Esophagus muscularis mucosa (tissue), 4 donors: ENCODE data around the gene ANKRD28. TPM values are rescaled to one million over a fixed set of nuclear protein-coding genes. Genes with fewer than 3 reads are reported as not detected.

Experiments used
- DNase-seq: peaks from one replicate; pipeline ENCODE4 v3.0.0-alpha.2; 2017; ENCODE audit errors: extremely low spot score
- H3K27ac ChIP-seq, 4 donors: fragments of 200-600 bp; sonication (generic); replicated peaks in 1 of 4; 1 replicate in 3 of 4; 2 replicates in 1 of 4; pipeline ENCODE4 v1.5.1; 2016 to 2019; ENCODE audit warnings: mild to moderate bottlenecking in 1 of 4
- H3K27me3 ChIP-seq, 4 donors: fragments of 200-600 bp; sonication (generic); one replicate each; pipeline versions ENCODE4 v1.5.1 to v1.6.0; 2016 to 2019
- H3K36me3 ChIP-seq, 4 donors: fragments of 200-600 bp; sonication (generic); one replicate each; pipeline ENCODE4 v1.5.1; 2016 to 2019
- H3K4me1 ChIP-seq, 4 donors: fragments of 200-600 bp; sonication (generic); one replicate each; pipeline ENCODE4 v1.5.1; 2016 to 2019
- H3K4me3 ChIP-seq, 4 donors: fragments of 200-600 bp; sonication (generic); 1 replicate in 2 of 4; 2 replicates in 2 of 4; pipeline ENCODE4 v1.5.1; 2016 to 2019; ENCODE audit warnings: mild to moderate bottlenecking in 4 of 4, moderate library complexity in 1 of 4
- H3K9me3 ChIP-seq, 4 donors: fragments of 200-600 bp; sonication (generic); 1 replicate in 3 of 4; 2 replicates in 1 of 4; pipeline ENCODE4 v1.5.1; 2016 to 2019
- EP300 ChIP-seq: sonication (generic); formaldehyde crosslinking; IDR thresholded peaks from one replicate; pipeline ENCODE4 v1.6.1; 2017; ENCODE audit warnings: antibody characterized with exemption
- POLR2A ChIP-seq: fragments of 450-650 bp; IDR thresholded peaks from one replicate; pipeline ENCODE4 v1.6.1; 2017; ENCODE audit warnings: antibody characterized with exemption, moderate library complexity, mild to moderate bottlenecking, low read depth
- POLR2AphosphoS5 ChIP-seq, 2 donors: sonication (generic); formaldehyde crosslinking; IDR thresholded peaks; one replicate each; pipeline ENCODE4 v1.6.1; 2017; ENCODE audit warnings: antibody characterized with exemption in 2 of 2
- WGBS: methylation state at CpG from one replicate; pipeline ENCODE4 v1.1.5; 2018; 5-methylcytosine and 5-hydroxymethylcytosine counted together
- intact Hi-C: fragments of 100-400 bp; cut with DNase I; formaldehyde crosslinking; loops from one replicate; pipeline ENCODE4 v1.15.1; 2023
- total RNA-seq, 4 donors: library from RNA; depleted of rRNA; stranded (reverse); fragments of >200 nt; gene quantifications; one replicate each; pipeline versions ENCODE4 v1.1.0 to v1.2.1, GENCODE V29; 2016
- TF ChIP-seq, protein P1 (sequence below), 3 experiments: fragments of 200-600 bp in 2 of 3; fragments of 450-650 bp in 1 of 3; sonication (generic) in 2 of 3; IDR thresholded peaks; one replicate each; pipeline ENCODE4 v1.5.1; 2017 to 2019; ENCODE audit warnings: antibody characterized with exemption in 3 of 3, mild to moderate bottlenecking in 2 of 3, moderate library complexity in 1 of 3

Gene ANKRD28
- total RNA-seq, 4 donors from 2014 or later: 21.2 to 34.8 (median 26.9) TPM

DNA sequence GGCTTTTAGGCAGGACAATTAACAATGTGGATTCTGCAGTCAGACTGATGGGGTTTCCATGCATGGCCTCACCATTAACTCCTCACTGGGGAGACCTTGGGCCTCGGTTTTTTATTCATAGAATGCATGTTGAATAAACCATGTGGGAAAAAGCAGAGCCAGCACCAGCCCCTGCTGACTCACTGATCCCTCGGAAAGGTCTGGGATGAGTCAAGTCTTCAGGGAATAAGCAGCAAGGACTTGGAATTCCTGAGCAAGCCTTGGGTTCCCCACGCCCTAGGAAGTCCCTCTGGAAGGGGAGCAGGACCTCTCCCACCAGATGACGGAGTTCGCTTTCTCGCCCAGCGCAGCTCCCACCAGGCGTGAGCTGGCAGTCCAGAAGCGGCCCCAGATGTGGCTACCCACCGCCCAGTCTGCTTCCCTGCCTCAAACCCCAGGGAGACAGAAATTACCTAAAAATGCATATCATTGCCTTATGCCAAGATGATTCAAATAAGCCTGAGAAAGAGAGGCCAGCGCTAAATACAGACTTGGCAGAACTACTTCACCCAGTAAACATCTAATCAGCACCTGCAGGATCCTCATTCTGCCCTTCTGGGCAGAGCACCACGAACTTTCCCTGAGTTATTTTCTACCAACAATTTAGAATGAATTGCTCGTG is 150.8 kb downstream of the ANKRD28 start:
- no peak for DNase-seq
- Histone ChIP-seq H3K4me3 (peak overlapping the region in 3 of 4 donors; percentile 1 to 24 (median 2)), H3K27ac (peak overlapping the region; percentile 76 to 87 (median 81)), H3K27me3 (no peaks in the 10 kb centered on the region), H3K9me3 (no peaks in the 10 kb centered on the region), H3K4me1 (peaks cover 24 to 39% (median 37%) of the 10 kb centered on the region in 4 donors), H3K36me3 (peaks cover 0 to 15% (median 6%) of the 10 kb centered on the region in 4 donors)
- TF ChIP-seq EP300 (peak; percentile 42), POLR2A (no peak), POLR2AphosphoS5 (IDR thresholded peaks at IDR 0.05) (peak; percentile 40 to 61)
- TF ChIP-seq, protein P1, sequence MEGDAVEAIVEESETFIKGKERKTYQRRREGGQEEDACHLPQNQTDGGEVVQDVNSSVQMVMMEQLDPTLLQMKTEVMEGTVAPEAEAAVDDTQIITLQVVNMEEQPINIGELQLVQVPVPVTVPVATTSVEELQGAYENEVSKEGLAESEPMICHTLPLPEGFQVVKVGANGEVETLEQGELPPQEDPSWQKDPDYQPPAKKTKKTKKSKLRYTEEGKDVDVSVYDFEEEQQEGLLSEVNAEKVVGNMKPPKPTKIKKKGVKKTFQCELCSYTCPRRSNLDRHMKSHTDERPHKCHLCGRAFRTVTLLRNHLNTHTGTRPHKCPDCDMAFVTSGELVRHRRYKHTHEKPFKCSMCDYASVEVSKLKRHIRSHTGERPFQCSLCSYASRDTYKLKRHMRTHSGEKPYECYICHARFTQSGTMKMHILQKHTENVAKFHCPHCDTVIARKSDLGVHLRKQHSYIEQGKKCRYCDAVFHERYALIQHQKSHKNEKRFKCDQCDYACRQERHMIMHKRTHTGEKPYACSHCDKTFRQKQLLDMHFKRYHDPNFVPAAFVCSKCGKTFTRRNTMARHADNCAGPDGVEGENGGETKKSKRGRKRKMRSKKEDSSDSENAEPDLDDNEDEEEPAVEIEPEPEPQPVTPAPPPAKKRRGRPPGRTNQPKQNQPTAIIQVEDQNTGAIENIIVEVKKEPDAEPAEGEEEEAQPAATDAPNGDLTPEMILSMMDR (IDR thresholded peaks at IDR 0.05): no peak
- 26% methylated on average over 11 of the region's 13 CpGs for WGBS
- intact Hi-C loops: no loop called here

DNA sequence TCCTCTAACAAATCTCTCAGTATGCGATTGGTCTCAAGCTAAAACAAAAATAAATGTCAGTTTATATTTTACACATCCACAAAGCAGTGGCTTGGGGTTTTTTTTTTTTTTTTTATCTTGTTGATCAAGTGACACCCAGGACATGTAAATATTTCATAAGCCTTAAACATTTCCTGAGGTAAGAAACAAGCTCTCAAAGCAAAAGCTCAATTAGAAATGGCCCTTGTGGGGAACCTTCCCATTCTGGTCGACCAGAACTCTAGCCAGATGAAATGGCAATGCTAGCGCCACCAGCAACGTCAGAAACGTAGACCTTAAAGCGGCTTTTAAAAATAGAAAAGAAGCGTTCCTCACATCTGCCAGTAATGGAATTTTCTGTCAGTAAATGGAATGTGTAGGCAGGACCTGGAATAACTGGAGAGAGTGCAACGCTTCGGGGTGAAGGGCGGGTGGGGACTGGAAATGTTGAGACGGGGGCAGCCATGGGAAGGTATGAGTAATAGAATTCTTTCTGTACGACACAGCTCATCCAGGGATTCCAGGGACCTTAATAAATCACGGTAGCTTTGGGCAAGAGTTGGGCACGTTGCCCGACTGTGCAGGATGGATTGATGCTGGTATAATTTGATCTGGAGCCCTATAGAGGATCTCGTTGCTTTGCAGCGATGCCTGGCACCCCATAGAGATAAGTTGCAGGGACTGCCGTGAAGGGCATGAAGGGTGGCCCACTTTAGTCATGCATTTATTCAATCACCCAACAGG is 151.9 kb downstream of the ANKRD28 start:
- Histone ChIP-seq H3K36me3 (peaks cover 0 to 17% (median 7%) of the 10 kb centered on the region in 4 donors), H3K27ac (peak overlapping the region; percentile 76 to 87 (median 81)), H3K4me1 (peaks cover 24 to 39% (median 37%) of the 10 kb centered on the region in 4 donors), H3K9me3 (no peaks in the 10 kb centered on the region), H3K27me3 (no peaks in the 10 kb centered on the region), H3K4me3 (peak overlapping the region in 2 of 4 donors; percentile 2 to 30)
- 39% methylated on average over 18 of the region's 18 CpGs for WGBS
- peak; percentile 57 for DNase-seq
- intact Hi-C loops: no loop called here
- TF ChIP-seq EP300: peak; percentile 17
- TF ChIP-seq POLR2AphosphoS5 (IDR thresholded peaks at IDR 0.05): peak in 1 of 2 donors; percentile 68
- TF ChIP-seq, protein P1 (IDR thresholded peaks at IDR 0.05): no peak
- TF ChIP-seq POLR2A: no peak

DNA sequence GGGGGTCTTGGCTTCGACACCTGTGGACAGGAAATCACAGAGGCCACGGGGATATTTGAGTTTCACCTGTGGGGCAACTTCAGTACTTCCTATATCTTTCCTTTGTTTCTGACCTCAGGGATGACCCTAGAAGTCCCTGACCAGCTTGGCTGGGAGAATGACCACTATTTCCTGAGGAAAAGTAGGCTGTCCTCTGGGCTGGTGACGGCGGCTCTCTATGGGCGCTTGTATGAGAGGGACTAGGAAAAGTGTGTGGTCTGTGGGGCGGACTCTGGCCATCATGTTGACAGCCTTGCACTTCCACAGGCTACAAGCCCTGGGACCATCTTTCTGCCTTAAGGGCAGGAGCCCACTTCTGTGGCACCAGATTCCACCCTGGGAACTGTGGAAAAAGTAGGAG is 152.5 kb downstream of the ANKRD28 start:
- TF ChIP-seq POLR2A (no peak), POLR2AphosphoS5 (IDR thresholded peaks at IDR 0.05) (no peak), EP300 (no peak)
- no peak overlapping the region for H3K4me3 ChIP-seq
- H3K27ac ChIP-seq: peak overlapping the region; percentile 76 to 87 (median 81)
- H3K4me1 ChIP-seq: peaks cover 24 to 39% (median 37%) of the 10 kb centered on the region in 4 donors
- peaks cover 0 to 17% (median 7%) of the 10 kb centered on the region in 4 donors for H3K36me3 ChIP-seq
- intact Hi-C loops: no loop called here
- peak; percentile 85 for DNase-seq
- WGBS: 83% methylated on average over 6 of the region's 6 CpGs
- no peaks in the 10 kb centered on the region for H3K9me3 ChIP-seq
- H3K27me3 ChIP-seq: no peaks in the 10 kb centered on the region

DNA sequence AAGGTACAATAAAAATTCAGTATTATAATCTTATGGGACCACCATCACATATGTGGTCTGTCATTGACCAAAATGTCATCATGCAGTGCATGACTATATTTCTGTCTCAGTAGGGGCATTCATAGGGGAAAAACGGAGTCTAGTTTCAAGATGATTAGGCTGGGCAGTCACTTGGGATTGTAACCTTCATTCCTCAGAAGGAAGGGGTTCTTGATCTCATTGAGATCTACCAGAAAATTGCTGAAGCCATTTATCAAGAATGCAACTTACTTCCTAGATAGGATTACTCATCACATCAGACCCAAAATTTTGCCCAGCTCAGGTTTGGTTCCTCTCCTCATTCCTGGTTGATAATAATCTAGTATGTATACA is 158.9 kb downstream of the ANKRD28 start:
- no peak overlapping the region for H3K27ac ChIP-seq
- TF ChIP-seq POLR2A: no peak
- no peak for TF ChIP-seq POLR2AphosphoS5 (IDR thresholded peaks at IDR 0.05)
- TF ChIP-seq, protein P1 (IDR thresholded peaks at IDR 0.05): no peak
- TF ChIP-seq EP300: no peak

More for the DNA sequence above, 158.9 kb downstream of the ANKRD28 start:
- Histone ChIP-seq H3K4me3 (no peak overlapping the region), H3K9me3 (no peaks in the 10 kb centered on the region), H3K27me3 (no peaks in the 10 kb centered on the region), H3K4me1 (peaks cover 21 to 47% (median 36%) of the 10 kb centered on the region in 4 donors), H3K36me3 (peaks cover 0 to 9% (median 3%) of the 10 kb centered on the region in 4 donors)
- 94% methylated on average over 1 of the region's 1 CpG for WGBS
- no peak for DNase-seq
- intact Hi-C loops: loop anchor here (10.0 kb wide), 1 partner anchor 606 kb away; no protein-coding TSS in a partner anchor
